HCT116 (cell line): ENCODE measurements around the gene GUK1.

Experiments used
- ATF3 ChIP-seq: IDR thresholded peaks from 2 replicates; pipeline ENCODE4 v1.6.1; 2012
- CEBPB ChIP-seq: IDR thresholded peaks from 2 replicates; pipeline ENCODE4 v1.6.1; 2012; ENCODE audit warnings: low read depth
- EGR1 ChIP-seq: IDR thresholded peaks from 2 replicates; pipeline ENCODE4 v1.6.1; 2012; ENCODE audit warnings: low read depth
- ELF1 ChIP-seq: IDR thresholded peaks from 2 replicates; pipeline ENCODE4 v1.6.1; 2012; ENCODE audit warnings: low read depth, borderline replicate concordance
- EZH2 ChIP-seq: fragments of 200-600 bp; sonication (generic); IDR thresholded peaks from 2 replicates; pipeline ENCODE4 v1.6.1; 2017; ENCODE audit warnings: antibody characterized with exemption, mixed run types
- POLR2A ChIP-seq: IDR thresholded peaks from 2 replicates; pipeline ENCODE4 v1.7.0; 2011; ENCODE audit warnings: borderline replicate concordance; ENCODE audit not compliant: insufficient read depth, insufficient read length; ENCODE audit errors: extremely low read depth
- RAD21 ChIP-seq: IDR thresholded peaks from 2 replicates; pipeline ENCODE4 v1.6.1; 2012; ENCODE audit warnings: low read depth, mild to moderate bottlenecking
- SRF ChIP-seq: IDR thresholded peaks from 2 replicates; pipeline ENCODE4 v1.6.1; 2012; ENCODE audit warnings: low read depth
- YY1 ChIP-seq: IDR thresholded peaks from 2 replicates; pipeline ENCODE4 v1.6.1; 2011; ENCODE audit warnings: low read length, low read depth, moderate library complexity, mild to moderate bottlenecking; ENCODE audit not compliant: insufficient replicate concordance; ENCODE audit errors: extremely low read depth
- ZBTB33 ChIP-seq: IDR thresholded peaks from 2 replicates; pipeline ENCODE4 v1.6.1; 2011; ENCODE audit warnings: mild to moderate bottlenecking, low read length, moderate library complexity; ENCODE audit not compliant: insufficient replicate concordance; ENCODE audit errors: extremely low read depth
- ZFX ChIP-seq: fragments of 450-650 bp; IDR thresholded peaks from 2 replicates; pipeline ENCODE4 v1.6.1; 2017
- TF ChIP-seq, protein P1 (sequence below), 3 experiments: fragments of 200-600 bp in 1 of 3; sonication (generic) in 1 of 3; IDR thresholded peaks in 2 of 3; conservative IDR thresholded peaks in 1 of 3; 2 replicates each; pipeline ENCODE4 v1.5.1; 2012 to 2017; ENCODE audit warnings: low read depth in 2 of 3, low read length in 2 of 3, antibody characterized with exemption in 1 of 3, borderline replicate concordance in 1 of 3, control low read depth in 1 of 3, mild to moderate bottlenecking in 1 of 3, mixed read lengths in 1 of 3, mixed run types in 1 of 3, moderate library complexity in 1 of 3; ENCODE audit not compliant: insufficient read depth in 1 of 3
- TF ChIP-seq, protein P2 (sequence below): IDR thresholded peaks from 2 replicates; pipeline ENCODE4 v1.6.1; 2012
- TF ChIP-seq, protein P3 (sequence below): IDR thresholded peaks from 2 replicates; pipeline ENCODE4 v1.6.1; 2012; ENCODE audit warnings: low read depth

DNA sequence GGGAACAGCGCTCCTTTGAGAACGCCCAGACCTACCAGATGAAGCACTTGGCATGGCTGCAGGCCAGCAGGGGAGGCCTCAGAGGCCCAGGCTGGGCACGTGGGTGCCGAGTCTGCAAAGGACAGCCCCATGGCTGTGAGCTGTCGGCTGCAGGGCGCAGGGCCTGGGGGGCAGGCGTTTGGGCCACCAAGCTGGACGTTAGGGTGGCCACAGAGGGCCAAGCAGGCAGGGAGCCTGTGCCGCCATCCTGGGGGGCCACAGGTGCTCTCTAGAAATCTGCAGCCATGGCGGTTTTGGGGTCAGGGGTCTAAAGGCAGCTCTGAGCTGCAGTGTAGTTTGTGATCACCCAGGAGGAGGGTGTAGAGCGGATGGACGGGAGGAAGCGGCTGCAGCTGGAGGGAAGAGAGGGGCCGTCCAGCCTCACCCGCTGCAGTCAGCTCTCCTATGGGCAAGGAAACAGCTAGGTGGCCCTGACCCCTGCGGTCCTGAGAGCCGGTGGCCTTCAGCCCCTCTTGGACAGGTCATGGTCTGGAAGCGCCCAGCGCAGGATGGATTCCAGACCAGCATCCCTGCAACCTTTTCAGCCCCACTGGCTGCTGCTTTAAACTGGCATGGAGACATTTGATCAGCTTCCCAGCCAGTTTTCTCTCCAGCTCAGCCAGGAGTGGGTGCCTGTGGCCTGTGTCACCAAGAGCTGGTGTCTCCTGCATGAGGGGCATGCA is 36.5 kb downstream of the GUK1 start:
- TF ChIP-seq POLR2A (no peak), ZBTB33 (no peak), EGR1 (no peak), EZH2 (no peak), CEBPB (no peak), ELF1 (no peak), ATF3 (no peak), RAD21 (no peak), ZFX (no peak), SRF (no peak), YY1 (no peak)
- TF ChIP-seq, protein P1, sequence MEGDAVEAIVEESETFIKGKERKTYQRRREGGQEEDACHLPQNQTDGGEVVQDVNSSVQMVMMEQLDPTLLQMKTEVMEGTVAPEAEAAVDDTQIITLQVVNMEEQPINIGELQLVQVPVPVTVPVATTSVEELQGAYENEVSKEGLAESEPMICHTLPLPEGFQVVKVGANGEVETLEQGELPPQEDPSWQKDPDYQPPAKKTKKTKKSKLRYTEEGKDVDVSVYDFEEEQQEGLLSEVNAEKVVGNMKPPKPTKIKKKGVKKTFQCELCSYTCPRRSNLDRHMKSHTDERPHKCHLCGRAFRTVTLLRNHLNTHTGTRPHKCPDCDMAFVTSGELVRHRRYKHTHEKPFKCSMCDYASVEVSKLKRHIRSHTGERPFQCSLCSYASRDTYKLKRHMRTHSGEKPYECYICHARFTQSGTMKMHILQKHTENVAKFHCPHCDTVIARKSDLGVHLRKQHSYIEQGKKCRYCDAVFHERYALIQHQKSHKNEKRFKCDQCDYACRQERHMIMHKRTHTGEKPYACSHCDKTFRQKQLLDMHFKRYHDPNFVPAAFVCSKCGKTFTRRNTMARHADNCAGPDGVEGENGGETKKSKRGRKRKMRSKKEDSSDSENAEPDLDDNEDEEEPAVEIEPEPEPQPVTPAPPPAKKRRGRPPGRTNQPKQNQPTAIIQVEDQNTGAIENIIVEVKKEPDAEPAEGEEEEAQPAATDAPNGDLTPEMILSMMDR (IDR thresholded peaks at IDR 0.05 in 2 of 3, conservative IDR thresholded peaks at IDR 0.05 in 1 of 3; ENCODE audit: borderline replicate concordance in 1 of 3, insufficient read depth in 1 of 3, low read depth in 2 of 3, low read length in 2 of 3) = no peak
- TF ChIP-seq, protein P2, sequence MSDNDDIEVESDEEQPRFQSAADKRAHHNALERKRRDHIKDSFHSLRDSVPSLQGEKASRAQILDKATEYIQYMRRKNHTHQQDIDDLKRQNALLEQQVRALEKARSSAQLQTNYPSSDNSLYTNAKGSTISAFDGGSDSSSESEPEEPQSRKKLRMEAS = no peak
- TF ChIP-seq, protein P3, sequence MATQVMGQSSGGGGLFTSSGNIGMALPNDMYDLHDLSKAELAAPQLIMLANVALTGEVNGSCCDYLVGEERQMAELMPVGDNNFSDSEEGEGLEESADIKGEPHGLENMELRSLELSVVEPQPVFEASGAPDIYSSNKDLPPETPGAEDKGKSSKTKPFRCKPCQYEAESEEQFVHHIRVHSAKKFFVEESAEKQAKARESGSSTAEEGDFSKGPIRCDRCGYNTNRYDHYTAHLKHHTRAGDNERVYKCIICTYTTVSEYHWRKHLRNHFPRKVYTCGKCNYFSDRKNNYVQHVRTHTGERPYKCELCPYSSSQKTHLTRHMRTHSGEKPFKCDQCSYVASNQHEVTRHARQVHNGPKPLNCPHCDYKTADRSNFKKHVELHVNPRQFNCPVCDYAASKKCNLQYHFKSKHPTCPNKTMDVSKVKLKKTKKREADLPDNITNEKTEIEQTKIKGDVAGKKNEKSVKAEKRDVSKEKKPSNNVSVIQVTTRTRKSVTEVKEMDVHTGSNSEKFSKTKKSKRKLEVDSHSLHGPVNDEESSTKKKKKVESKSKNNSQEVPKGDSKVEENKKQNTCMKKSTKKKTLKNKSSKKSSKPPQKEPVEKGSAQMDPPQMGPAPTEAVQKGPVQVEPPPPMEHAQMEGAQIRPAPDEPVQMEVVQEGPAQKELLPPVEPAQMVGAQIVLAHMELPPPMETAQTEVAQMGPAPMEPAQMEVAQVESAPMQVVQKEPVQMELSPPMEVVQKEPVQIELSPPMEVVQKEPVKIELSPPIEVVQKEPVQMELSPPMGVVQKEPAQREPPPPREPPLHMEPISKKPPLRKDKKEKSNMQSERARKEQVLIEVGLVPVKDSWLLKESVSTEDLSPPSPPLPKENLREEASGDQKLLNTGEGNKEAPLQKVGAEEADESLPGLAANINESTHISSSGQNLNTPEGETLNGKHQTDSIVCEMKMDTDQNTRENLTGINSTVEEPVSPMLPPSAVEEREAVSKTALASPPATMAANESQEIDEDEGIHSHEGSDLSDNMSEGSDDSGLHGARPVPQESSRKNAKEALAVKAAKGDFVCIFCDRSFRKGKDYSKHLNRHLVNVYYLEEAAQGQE = no peak
